ENCODE data around the gene KCTD17. TPM values are rescaled to one million over a fixed set of nuclear protein-coding genes. Genes with fewer than 3 reads are reported as not detected.

The KCTD17 gene
- total RNA-seq, 1 donor from 2014 or later: 51.1 TPM

DNA sequence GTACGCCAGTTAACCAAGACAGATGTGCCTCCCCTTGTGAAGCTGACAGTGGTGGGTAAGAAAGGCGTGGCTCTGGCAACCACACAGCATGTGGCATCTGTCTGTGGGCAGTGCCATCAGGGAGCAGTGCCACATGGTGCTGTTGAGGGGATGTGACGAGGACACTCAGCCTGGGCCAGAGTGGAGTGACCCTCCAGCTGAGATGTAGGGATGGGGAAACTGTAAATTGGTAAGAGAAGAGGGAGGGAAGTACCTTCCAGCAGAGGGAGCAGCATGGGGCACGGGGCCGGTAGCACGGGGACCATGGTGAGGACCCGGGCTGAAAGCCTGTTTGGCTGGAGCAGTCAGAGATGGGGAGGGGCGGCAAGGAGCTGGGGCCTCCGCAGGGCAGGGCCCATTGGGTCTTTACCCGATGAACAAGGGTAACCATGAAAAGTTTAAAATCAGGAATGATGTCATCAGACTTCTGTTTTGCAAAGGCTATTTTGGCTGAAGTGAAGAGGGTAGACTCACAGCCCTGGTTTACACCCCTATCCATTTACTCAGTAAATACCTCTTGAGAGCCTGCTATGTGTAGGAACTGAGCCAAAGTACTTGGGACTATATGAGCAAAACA lies 47.5 kb downstream of the KCTD17 start:
- intact Hi-C loops (cut with micrococcal nuclease): no loop called here

GRCh38 chr22:37100589-37101127 lies 49.1 kb downstream of the KCTD17 start:
- intact Hi-C loops (cut with micrococcal nuclease): no loop called here

DNA sequence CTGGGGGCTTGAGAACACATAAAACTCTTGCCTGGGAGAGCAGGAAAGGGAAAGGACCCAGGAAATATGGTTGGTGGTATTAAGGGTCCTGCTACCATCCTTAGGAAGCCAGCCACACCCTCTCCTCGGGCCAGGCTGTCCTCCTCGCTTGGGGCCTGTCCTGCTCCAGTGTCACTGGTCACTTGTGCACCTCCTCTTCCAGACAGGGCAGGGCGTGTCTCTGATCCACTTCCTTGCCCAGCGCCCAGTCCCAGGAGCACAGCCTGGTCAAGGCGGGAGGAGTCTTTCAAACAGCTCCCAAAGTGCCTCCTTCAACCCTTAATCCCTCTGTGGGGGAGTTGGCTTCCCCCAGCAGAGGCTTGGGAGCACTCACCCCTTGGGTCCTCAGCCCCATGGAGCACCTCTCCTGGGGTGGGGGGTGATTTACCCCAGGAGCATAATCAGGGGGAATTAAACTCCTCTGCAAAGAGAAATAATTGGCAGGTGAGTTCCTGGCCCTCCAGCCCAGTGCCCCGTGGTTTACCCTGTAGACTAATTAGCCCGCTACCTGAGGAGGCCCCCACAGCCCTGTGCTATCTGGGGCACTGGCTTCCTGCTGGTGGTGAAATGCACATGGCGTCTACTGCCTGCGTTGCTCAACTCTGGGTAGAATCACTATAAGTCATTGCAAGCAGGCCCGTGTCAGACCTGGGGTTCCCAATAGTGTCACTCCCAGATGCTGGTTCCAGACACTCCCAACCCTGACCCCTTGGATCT lies 49.9 kb downstream of the KCTD17 start:
- intact Hi-C loops (cut with micrococcal nuclease): no loop called here

DNA sequence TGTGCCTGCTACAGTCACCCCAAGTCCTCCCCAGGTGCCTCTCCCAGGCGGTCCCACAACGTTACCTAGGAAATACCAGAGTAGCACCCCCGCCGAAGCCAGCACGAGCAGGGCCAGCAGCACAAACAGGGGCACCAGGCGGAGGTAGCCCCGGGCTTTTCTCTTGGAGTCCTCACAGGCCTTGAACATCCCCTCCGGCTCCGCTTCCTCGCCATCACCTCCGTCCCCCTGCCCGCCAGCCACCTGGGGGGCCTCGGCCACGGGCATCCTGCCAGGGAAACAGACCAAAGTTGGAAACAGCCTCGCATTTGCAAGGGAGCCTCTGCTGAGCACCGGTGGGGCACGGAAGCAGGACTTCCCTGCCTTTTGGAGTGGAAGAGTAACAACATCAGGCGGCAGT lies 51.6 kb downstream of the KCTD17 start:
- intact Hi-C loops (cut with micrococcal nuclease): no loop called here

GRCh38 chr22:37103656-37104452 lies 52.3 kb downstream of the KCTD17 start:
- intact Hi-C loops (cut with micrococcal nuclease): no loop called here

DNA sequence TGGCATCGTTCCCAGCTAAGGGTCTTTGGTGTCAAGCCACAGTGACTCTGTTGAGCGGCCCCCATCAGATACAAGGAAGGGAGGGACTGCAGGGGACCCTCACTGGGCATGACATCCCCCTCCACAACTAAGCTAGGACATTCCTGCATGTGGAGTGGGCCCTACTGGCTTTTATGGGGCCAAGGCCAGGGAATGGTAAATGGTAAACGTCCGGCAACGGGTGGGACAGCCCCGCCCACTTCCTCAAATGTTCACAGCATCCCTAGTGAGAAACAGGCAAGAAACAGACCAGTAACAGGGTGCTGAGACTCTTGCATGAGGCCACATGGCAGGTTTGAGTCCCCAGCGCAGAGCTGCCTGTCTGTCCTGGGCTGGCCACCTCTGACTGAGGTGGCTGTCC lies 53.6 kb downstream of the KCTD17 start:
- intact Hi-C loops (cut with micrococcal nuclease): no loop called here

- intact Hi-C loops (cut with micrococcal nuclease): no loop called here
These were observed 54.4 kb downstream of the KCTD17 start for GRCh38 chr22:37105990-37106389.

GRCh38 chr22:37107816-37108621 lies 56.5 kb downstream of the KCTD17 start:
- intact Hi-C loops (cut with micrococcal nuclease): no loop called here

- intact Hi-C loops (cut with micrococcal nuclease): no loop called here
These were observed 57.8 kb downstream of the KCTD17 start, which contains the start of gene TMPRSS6 for GRCh38 chr22:37109242-37109917. TSS of gene TMPRSS6 (minus strand) at chr22:37109713. CDS start at chr22:37103417, 6,296 bp downstream.

DNA sequence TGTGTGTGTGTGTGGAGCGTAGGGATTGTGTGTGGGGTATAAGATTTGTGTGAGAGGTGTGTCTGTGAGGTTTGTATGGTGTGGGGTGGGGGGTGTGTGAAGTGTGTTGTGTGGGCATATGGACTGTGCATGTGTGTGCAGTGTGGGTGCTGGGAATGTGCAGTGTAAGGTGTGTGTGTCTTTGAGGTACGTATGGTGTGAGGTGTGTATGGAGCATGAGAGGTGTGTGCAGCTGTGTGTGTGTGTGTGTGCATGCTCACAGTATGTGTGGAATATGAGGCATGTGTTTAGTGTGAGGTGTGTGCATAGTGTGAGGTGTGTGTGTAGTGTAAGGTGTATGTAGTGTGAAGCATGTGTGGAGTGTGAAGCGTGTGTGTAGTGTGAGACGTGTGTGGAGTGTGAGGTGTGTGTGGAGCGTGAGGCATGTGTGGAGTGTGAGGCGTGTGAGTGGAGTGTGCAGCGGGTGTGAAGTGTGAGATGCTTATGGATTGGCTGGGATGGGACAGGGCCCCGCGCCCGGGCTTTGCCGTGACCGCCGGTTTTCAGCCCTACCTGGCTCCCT lies 59.7 kb downstream of the KCTD17 start:
- intact Hi-C loops (cut with micrococcal nuclease): no loop called here

DNA sequence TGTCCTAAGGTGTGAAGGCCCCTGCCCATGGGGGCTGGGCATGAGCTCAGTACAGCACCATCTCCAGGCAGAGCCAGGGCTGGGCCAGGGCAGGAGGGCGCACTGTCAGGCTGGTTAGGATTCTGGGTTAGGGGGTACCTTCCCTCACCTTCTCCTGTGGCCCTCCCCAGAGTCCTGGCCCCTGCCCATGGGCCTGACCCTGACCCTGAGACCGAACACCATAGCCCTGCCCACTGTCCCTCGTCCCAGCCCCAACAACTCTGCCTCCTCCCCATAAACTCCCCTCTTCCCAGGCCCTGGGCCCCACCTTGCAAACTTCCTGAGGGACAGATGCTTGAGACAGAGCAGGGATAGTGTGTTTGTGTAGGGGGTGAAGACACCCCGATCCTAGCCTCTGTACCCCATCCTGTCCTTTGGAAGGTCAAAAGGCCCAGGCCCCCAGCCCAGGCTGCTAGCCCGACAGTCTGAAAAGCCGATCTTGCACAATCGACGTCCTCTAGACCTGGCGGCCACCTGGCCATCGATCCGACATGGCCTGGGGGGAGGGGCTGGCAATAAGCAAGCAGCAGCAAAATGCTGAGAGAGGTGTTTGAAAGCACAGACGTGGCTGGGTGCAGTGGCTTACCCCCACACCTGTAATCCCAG lies 60.7 kb downstream of the KCTD17 start:
- intact Hi-C loops (cut with micrococcal nuclease): no loop called here

Other genes with a start within 250 kb of the KCTD17 start
- not detected in 2 replicates for gene PVALB, start 234.7 kb upstream of the KCTD17 start, total RNA-seq
- gene NCF4, start 190.7 kb upstream of the KCTD17 start, total RNA-seq: 66.5 and 70.4 TPM in 2 replicates
- gene CSF2RB, start 138.1 kb upstream of the KCTD17 start, total RNA-seq: 37.5 and 40.1 TPM in 2 replicates
- gene TST, start 32.3 kb upstream of the KCTD17 start, total RNA-seq: 7.0 and 9.5 TPM in 2 replicates
- 19.5 and 19.8 TPM in 2 replicates for gene MPST, start 32.0 kb upstream of the KCTD17 start, total RNA-seq
- 2.7 and 3.4 TPM in 2 replicates for gene TMPRSS6, start 58.0 kb downstream of the KCTD17 start, total RNA-seq
- 269 and 282 TPM in 2 replicates for gene IL2RB, start 98.2 kb downstream of the KCTD17 start, total RNA-seq
- gene C1QTNF6, start 136.5 kb downstream of the KCTD17 start, total RNA-seq: 7.0 and 7.7 TPM in 2 replicates
- 4.3 and 4.5 TPM in 2 replicates for gene SSTR3, start 160.7 kb downstream of the KCTD17 start, total RNA-seq
- gene RAC2, start 192.5 kb downstream of the KCTD17 start, total RNA-seq: 978 and 990 TPM in 2 replicates
- gene CYTH4, start 230.8 kb downstream of the KCTD17 start, total RNA-seq: 148 and 160 TPM in 2 replicates